ENCODE data around the gene ROBO3.

ROBO3 gene

GRCh38 chr11:124917115-124917637 lies 51.9 kb downstream of the ROBO3 start:
- TF ChIP-seq EZH2 (IDR thresholded peaks at IDR 0.05; ENCODE audit: borderline replicate concordance, low read depth, low read length, severe bottlenecking), result no peak
- TF ChIP-seq, protein P1, sequence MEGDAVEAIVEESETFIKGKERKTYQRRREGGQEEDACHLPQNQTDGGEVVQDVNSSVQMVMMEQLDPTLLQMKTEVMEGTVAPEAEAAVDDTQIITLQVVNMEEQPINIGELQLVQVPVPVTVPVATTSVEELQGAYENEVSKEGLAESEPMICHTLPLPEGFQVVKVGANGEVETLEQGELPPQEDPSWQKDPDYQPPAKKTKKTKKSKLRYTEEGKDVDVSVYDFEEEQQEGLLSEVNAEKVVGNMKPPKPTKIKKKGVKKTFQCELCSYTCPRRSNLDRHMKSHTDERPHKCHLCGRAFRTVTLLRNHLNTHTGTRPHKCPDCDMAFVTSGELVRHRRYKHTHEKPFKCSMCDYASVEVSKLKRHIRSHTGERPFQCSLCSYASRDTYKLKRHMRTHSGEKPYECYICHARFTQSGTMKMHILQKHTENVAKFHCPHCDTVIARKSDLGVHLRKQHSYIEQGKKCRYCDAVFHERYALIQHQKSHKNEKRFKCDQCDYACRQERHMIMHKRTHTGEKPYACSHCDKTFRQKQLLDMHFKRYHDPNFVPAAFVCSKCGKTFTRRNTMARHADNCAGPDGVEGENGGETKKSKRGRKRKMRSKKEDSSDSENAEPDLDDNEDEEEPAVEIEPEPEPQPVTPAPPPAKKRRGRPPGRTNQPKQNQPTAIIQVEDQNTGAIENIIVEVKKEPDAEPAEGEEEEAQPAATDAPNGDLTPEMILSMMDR (IDR thresholded peaks at IDR 0.05; ENCODE audit: borderline replicate concordance, extremely low read depth, low read length, poor library complexity, severe bottlenecking), result no peak
- Histone ChIP-seq H4K20me1 (ENCODE audit: insufficient read depth, low read length) (no peaks in the 10 kb centered on the region), H3K4me3 (ENCODE audit: low read depth in 1 of 2, low read length in 2 of 2) (no peak overlapping the region), H3K4me1 (ENCODE audit: insufficient read depth, low read length) (no peaks in the 10 kb centered on the region), H3K79me2 (ENCODE audit: insufficient read depth, low read length) (no peaks in the 10 kb centered on the region), H3K9me3 (ENCODE audit: insufficient read depth, low read length, severe bottlenecking) (no peaks in the 10 kb centered on the region), H3K27me3 (ENCODE audit: insufficient read depth, low read length, poor library complexity) (no peaks in the 10 kb centered on the region), H3K9ac (ENCODE audit: low read depth, low read length) (no peak overlapping the region), H3K4me2 (ENCODE audit: insufficient read depth, low read length) (no peak overlapping the region), H3K27ac (ENCODE audit: low read length) (no peak overlapping the region), H3K36me3 (ENCODE audit: insufficient read depth, low read length) (no peaks in the 10 kb centered on the region), H2AFZ (ENCODE audit: low read depth, low read length) (no peak overlapping the region)
- ATAC-seq (ENCODE audit: insufficient read depth, low read depth) (peak; percentile 54; the same call in 2 of the 3 replicates), DNase-seq (peak; percentile 16)

DNA sequence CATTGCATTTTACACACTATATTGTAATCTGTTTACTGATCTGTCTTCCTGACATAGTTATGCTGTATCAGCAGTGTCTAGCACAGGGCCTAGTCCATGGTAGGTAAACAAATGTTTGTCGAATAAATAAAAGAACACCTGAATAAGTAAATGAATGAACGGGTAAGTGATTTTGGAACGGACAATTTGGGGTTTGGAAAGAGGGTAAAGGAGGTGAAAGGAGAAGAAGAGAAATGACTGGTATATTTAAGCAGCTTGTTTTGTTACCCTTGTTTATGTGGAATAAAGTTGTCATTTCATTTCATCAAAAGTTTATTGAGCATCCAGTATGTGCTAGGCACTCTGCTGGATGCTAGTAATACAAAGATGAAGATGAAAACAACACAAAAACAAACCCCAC lies 53.7 kb downstream of the ROBO3 start, which contains the start of gene HEPN1:
TSS of gene HEPN1 (plus strand) at position 301 of the 400 bp plus-strand sequence.
- H3K27me3 ChIP-seq (ENCODE audit: insufficient read depth, low read length, poor library complexity), result no peaks in the 10 kb centered on the region
- no peak within 1 kb of the TSS for H3K4me2 ChIP-seq (ENCODE audit: insufficient read depth, low read length)
- H3K36me3 ChIP-seq (ENCODE audit: insufficient read depth, low read length), result no peaks in the 10 kb centered on the region
- no peaks in the 10 kb centered on the region for H3K9me3 ChIP-seq (ENCODE audit: insufficient read depth, low read length, severe bottlenecking)
- no peak within 1 kb of the TSS for H3K27ac ChIP-seq (ENCODE audit: low read length)
- H2AFZ ChIP-seq (ENCODE audit: low read depth, low read length), result no peak within 1 kb of the TSS
- ATAC-seq (ENCODE audit: insufficient read depth, low read depth) (no peak), DNase-seq (no peak)
- no peaks in the 10 kb centered on the region for H3K4me1 ChIP-seq (ENCODE audit: insufficient read depth, low read length)
- TF ChIP-seq, protein P1 (IDR thresholded peaks at IDR 0.05; ENCODE audit: borderline replicate concordance, extremely low read depth, low read length, poor library complexity, severe bottlenecking), result no peak
- TF ChIP-seq EZH2 (IDR thresholded peaks at IDR 0.05; ENCODE audit: borderline replicate concordance, low read depth, low read length, severe bottlenecking), result no peak
- H3K79me2 ChIP-seq (ENCODE audit: insufficient read depth, low read length), result no peaks in the 10 kb centered on the region
- H3K4me3 ChIP-seq (ENCODE audit: low read depth in 1 of 2, low read length in 2 of 2), result no peak within 1 kb of the TSS
- no peaks in the 10 kb centered on the region for H4K20me1 ChIP-seq (ENCODE audit: insufficient read depth, low read length)
- H3K9ac ChIP-seq (ENCODE audit: low read depth, low read length), result no peak within 1 kb of the TSS

- no peak for TF ChIP-seq EZH2 (IDR thresholded peaks at IDR 0.05; ENCODE audit: borderline replicate concordance, low read depth, low read length, severe bottlenecking)
- TF ChIP-seq, protein P1 (IDR thresholded peaks at IDR 0.05; ENCODE audit: borderline replicate concordance, extremely low read depth, low read length, poor library complexity, severe bottlenecking), result no peak
- Histone ChIP-seq H3K36me3 (ENCODE audit: insufficient read depth, low read length) (no peaks in the 10 kb centered on the region), H3K4me3 (ENCODE audit: low read depth in 1 of 2, low read length in 2 of 2) (no peak overlapping the region), H3K9ac (ENCODE audit: low read depth, low read length) (no peak overlapping the region), H3K27me3 (ENCODE audit: insufficient read depth, low read length, poor library complexity) (no peaks in the 10 kb centered on the region), H3K27ac (ENCODE audit: low read length) (no peak overlapping the region), H4K20me1 (ENCODE audit: insufficient read depth, low read length) (no peaks in the 10 kb centered on the region), H3K4me2 (ENCODE audit: insufficient read depth, low read length) (no peak overlapping the region), H3K79me2 (ENCODE audit: insufficient read depth, low read length) (no peaks in the 10 kb centered on the region), H2AFZ (ENCODE audit: low read depth, low read length) (no peak overlapping the region), H3K4me1 (ENCODE audit: insufficient read depth, low read length) (no peaks in the 10 kb centered on the region), H3K9me3 (ENCODE audit: insufficient read depth, low read length, severe bottlenecking) (no peaks in the 10 kb centered on the region)
- no peak for DNase-seq
- no peak for ATAC-seq (ENCODE audit: insufficient read depth, low read depth)
Measured at GRCh38 chr11:124919898-124920297, 54.7 kb downstream of the ROBO3 start.

Data from DND-41 (cell line).